Sigmoid colon (tissue), 4 donors: ENCODE data around the gene PSMD3.

Experiments used
- CTCF ChIP-seq, 4 experiments: fragments of 450-650 bp in 3 of 4; fragments of 200-600 bp in 1 of 4; IDR thresholded peaks; one replicate each; pipeline ENCODE4 v1.5.1; 2016 to 2019; ENCODE audit warnings: antibody characterized with exemption in 4 of 4, mild to moderate bottlenecking in 3 of 4, moderate library complexity in 2 of 4
- EP300 ChIP-seq, 4 donors: sonication (generic); formaldehyde crosslinking; IDR thresholded peaks; one replicate each; pipeline ENCODE4 v1.6.1; 2017; ENCODE audit warnings: antibody characterized with exemption in 4 of 4
- POLR2A ChIP-seq, 2 donors: fragments of 450-650 bp; IDR thresholded peaks; one replicate each; pipeline ENCODE4 v1.6.1; 2016; ENCODE audit warnings: antibody characterized with exemption in 2 of 2, mild to moderate bottlenecking in 2 of 2, moderate library complexity in 2 of 2
- POLR2AphosphoS5 ChIP-seq, 4 donors: sonication (generic); formaldehyde crosslinking; IDR thresholded peaks; one replicate each; pipeline ENCODE4 v1.6.1; 2017; ENCODE audit warnings: antibody characterized with exemption in 4 of 4

- TF ChIP-seq CTCF (IDR thresholded peaks at IDR 0.05) (no peak), POLR2A (IDR thresholded peaks at IDR 0.05) (no peak), POLR2AphosphoS5 (IDR thresholded peaks at IDR 0.05) (no peak), EP300 (IDR thresholded peaks at IDR 0.05) (no peak)
These were observed 31.6 kb upstream of the PSMD3 start for GRCh38 chr17:39949028-39949427.
